ENCODE results near the gene CD164L2.

The CD164L2 gene

DNA sequence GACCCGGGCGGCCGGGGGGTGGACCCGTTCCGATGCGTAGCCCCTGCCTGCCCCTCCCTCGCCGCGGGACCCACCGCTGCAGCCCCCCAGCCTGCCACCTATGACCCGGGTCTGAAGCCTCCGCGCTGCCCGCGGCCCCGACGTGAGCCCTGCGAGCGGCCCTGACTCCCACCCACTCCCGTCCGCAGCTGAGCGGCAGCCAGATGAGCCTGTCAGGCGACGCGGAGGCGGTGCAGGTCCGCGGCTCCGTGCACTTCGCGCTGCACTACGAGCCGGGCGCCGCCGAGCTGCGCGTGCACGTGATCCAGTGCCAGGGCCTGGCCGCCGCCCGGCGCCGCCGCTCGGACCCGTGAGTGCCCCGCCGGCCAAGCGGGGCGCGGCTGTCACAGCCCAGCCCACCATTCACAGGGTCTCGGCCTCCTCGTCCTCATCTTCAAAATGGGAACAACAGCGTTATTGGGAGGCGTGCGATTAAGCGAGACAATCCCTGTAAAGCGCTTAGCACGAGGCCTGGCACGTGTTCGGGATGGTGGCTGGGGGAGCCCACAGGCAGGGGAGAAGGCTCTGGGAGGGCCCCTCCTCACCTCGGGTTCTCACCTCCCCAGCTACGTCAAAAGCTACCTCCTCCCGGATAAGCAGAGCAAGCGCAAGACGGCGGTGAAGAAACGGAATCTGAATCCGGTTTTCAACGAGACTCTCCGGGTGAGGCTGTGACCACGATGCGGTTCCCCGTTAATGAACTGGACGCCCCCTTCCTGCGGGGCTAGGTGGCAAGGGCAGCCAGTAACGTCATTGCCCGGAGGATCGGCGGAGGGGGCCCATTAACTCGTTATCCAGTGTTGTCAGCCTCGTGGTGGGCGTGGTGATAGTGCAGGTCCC lies 33.1 kb downstream of the CD164L2 start:
- no peak for DNase-seq (ENCODE audit: low read depth in 1 of 2, low spot score in 1 of 2)

- no peak for DNase-seq (ENCODE audit: low read depth in 1 of 2, low spot score in 1 of 2)
Observed at GRCh38 chr1:27348861-27349783, 34.0 kb downstream of the CD164L2 start.

DNA sequence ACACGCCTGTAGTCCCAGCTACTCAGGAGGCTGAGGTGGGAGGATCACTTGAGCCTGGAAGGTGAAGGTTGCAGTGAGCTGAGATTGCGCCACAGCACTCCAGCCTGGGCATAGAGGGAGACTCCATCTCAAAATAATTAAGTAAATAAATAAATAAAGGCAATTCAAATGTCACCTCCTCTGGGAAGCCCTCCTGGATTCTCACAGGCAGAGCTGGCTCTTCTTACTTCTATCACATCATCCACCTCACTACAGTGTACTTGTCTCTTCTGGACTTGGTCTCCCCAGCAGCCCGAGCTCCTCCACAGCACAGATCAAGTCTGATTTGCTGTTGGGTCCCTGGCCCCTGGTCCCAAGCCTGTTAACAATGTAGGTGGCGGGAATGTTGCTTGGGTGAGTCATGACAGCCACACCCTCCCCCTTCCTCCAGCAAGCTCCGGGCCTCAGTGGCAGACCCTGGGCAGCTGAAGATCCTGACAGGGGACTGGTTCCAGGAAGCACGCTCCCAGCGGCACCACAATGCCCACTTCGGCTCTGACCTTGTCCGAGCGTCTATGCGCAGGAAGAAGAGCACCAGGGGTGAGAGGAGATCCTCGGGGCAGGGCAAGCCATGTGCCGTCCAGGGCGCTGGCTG lies 36.0 kb downstream of the CD164L2 start:
- no peak for DNase-seq (ENCODE audit: low read depth in 1 of 2, low spot score in 1 of 2)

GRCh38 chr1:27346357-27346756 lies 36.8 kb downstream of the CD164L2 start:
- DNase-seq (ENCODE audit: low read depth in 1 of 2, low spot score in 1 of 2), result no peak

DNA sequence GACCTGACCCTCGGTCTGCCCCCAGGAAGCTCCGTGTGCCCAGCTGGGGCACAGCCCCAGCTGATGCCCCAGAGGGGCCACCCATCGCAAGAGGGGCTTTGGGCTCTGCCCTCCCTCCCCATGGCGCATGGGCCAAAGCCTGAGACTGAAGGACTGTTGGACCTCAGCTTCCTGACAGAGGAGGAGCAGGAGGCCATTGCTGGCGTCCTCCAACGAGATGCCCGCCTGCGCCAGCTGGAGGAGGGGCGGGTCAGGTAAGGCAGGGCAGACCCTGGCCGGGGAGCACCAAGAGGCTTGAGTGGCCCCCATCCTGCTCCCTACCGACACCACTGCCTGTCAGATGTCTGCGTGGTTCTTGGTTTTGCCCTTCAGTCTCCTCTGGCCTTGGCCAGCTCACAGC lies 37.9 kb downstream of the CD164L2 start:
- DNase-seq (ENCODE audit: low read depth in 1 of 2, low spot score in 1 of 2), result no peak

DNA sequence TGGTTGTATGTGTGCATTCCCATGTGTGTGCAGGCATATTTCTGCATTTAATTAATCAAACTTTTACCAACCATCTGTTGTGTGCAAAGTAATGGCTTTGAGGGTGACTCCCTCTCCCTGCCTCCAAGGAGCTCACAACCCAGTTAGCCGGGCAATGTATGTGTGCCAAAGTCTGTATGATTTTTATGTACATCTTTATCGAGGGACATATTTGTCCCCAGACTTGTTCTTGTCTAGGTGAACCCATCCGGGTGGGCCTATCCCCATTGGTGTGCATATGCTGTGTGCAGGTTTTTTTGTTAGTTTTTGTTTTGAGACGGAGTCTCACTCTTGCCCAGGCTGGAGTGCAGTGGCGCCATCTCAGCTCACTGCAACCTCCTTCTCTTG lies 39.5 kb downstream of the CD164L2 start:
- DNase-seq (ENCODE audit: low read depth in 1 of 2, low spot score in 1 of 2), result no peak

DNA sequence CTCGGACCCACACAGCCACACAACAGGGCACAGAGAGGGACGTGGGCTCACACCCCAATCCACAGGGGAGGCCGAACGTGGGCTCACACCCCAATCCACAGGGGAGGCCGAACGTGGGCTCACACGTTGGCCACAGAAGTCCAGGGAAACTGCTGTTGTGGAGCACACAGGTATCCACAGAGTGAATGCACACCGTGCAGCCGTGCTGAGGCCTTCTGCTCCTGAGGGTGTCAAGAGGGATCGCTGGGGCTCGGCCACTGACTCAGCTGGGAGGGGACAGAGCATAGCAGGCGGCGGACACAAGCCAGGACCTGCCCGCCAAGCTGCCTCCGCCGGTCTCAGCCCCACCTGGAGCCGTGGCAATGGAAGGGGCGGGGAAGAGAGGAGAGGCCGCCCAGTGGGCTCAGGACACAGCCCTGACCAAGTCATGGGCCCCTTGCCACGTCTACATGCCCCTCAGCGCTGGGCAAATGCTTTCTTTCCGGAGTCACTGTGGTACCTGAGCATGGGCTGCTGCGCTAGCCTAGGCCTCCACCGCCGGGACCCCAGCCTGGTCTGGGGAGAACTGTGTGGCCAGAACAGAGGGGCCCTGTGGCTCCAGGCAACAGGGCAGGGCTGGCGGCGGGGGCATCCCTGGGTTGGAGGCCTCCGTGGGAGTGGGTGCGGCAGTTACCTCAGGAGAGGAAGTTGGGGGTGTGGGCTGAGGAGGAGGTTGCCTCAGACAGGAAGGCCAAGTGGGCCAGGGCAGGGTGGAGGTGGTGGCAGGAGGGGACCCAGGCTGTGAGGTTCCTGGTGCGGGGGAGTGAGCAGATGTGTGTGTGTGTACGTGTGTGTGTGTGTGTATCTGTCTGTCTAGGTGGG lies 40.1 kb downstream of the CD164L2 start:
- DNase-seq (ENCODE audit: low read depth in 1 of 2, low spot score in 1 of 2), result peak in 1 of 2 donors; percentile 49

DNA sequence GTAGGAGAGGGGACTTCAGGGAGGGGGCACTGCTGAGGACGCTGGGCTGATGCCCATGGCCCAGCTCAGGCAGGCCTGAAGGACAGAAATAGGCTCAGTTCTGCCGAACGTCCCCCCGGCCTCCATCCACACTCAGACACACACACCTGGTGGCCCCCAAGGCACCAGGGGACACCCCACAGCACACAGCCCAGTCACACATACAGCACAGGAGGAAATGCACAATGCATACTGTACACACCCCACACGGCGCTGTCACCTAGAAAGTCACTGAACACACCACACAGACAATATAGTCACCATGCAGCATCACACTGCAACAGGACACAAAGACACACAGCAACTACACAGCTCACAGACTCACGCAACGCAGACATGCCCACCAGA lies 40.7 kb downstream of the CD164L2 start:
- no peak for DNase-seq (ENCODE audit: low read depth in 1 of 2, low spot score in 1 of 2)

DNA sequence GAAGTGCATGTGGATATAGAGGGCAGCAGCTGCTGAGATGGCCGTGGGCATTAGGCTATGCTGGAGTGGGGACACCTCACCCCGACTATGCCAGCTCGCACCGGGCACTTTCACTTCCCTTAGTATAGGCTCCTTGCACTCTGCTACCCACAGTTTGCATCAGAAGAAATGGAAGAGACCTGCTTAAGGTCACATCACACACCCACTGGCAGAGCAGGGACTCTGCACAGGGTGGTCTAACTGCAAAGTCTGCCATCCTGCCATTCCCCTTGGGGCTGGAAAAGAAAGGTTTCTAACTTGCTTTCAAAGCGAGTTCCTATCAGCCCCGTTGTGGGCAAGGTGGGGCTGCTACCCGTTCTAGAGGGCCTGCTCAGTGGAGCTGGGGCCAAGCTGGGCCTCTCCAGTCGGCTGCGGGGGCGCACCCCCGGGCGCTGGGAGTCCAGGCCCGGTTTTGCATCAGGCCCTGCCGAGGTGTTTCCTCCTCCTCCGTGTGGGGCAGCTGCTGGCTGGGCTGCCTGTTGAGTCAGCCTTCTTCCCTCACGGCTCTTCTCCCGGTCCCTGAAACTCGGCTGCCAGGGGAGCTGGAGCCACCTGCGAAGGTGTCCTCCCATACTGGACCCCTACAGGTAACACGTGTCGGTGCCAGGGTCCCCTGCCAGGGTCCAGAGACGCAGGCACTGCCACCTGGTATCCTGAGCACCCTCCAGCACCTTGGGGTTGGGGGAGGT lies 41.4 kb downstream of the CD164L2 start, which contains the start of gene SYTL1:
SYTL1 (plus strand) TSS at position 498 of the 728 bp plus-strand sequence. CDS start 3,313 bp downstream, outside the sequence.
- DNase-seq (ENCODE audit: low read depth in 1 of 2, low spot score in 1 of 2), result no peak

GRCh38 chr1:27339213-27339612 lies 43.9 kb downstream of the CD164L2 start:
- no peak for DNase-seq (ENCODE audit: low read depth in 1 of 2, low spot score in 1 of 2)

DNA sequence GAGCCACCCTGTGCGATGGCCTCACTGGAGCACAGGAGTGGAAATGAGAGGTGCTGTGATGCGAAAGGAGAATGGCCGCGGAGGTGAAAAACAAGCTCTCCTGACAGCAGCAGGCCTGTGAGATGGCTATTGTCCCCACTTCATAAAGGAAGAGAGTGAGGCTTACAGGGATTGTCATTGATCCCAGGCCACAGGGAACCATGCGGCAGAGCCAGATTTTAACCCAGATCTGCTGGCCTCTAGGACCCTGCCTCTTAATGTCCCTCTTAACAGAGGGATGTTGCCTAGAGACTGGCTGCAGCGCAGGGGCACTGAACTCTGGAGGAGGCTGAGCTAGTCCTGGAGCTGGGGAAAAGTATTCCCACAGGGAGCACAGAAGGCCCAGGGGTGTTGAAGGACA lies 44.4 kb downstream of the CD164L2 start:
- no peak for DNase-seq (ENCODE audit: low read depth in 1 of 2, low spot score in 1 of 2)

- no peak for DNase-seq (ENCODE audit: low read depth in 1 of 2, low spot score in 1 of 2)
Observed at GRCh38 chr1:27336756-27337155, 46.4 kb downstream of the CD164L2 start.

DNA sequence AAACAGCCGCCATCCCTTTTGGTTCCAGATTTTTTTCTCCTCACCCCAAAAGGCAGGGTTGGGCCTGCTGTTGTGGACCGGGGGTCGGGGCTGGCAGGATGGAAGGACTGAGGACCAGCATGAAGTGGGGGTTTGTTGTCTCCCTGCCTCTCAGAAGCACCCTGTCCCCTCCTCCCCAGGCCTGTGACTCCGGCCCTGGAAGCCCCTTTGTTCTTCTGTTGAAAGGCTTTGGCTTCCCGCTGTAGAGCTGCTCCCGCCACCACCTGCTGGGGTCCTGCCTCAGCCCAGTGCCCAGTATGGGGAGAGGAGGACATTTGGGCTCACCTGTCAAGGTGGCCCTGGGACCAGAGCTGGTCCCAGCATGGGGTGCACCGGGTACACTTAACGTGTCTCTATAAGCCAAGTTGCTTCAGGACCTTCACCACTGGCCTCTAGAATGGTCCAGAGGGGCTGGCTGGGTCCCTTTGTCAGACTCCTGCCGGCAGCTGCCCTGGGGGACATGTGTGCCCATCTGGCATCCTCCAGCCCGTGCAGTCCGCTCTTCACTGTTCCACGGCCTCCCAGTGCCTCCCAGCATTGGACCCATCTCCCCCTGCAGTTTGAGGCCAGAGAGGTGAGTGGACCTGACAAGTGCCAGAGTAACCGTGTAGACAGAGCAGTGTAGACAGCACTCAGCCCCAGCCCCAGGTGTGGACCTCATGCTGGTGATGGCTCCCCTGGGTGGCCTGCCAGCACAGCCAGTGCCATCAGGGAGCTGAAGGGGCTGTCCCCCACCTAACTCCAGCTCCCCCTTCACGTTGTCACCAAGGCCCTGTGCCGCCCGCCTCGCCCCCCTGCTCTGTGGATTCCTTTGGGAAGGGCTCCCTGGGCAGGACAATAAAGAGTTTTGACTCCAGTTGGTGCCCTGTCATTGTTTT lies 47.4 kb downstream of the CD164L2 start:
- no peak for DNase-seq (ENCODE audit: low read depth in 1 of 2, low spot score in 1 of 2)

- no peak for DNase-seq (ENCODE audit: low read depth in 1 of 2, low spot score in 1 of 2)
Observed at GRCh38 chr1:27333717-27334279, 49.3 kb downstream of the CD164L2 start.

DNA sequence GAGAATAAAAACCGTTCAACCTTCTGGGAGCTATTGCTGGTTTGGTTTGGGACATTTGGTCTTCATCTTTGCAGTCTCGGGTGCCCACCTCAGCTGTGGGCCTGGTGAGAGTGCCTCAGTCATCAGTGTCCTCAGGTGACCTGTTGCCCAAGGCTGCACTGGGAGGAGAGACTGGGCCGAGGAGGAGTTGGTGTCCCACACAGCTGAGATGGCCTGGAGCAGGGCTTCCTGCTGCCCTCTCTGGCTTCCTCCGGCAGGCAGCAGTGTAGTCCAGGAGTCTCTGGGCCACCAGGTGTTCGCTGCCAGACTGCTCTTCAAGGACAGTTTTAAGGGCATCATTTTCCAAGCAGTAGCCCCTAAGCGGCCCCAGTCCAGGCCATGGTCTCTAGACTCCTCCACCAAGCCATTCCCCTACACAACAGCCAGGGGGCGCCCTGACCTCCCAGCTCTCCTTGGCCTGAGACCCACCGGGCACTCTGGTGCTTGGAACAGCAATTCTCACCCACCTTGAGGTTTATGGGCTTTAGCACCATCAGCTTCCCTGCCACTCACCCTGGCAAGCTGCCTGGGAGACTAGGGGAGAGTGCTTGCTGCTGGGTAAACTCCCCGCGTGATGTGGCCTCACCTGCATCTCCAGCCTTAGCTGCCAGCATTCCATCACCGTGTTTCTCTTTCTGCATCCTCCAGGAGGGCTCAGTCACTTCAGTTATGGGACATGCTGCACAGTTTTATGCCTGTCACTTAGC lies 50.4 kb downstream of the CD164L2 start:
- DNase-seq (ENCODE audit: low read depth in 1 of 2, low spot score in 1 of 2), result peak; percentile 15 to 30

- no peak for DNase-seq (ENCODE audit: low read depth in 1 of 2, low spot score in 1 of 2)
Observed at GRCh38 chr1:27331922-27332321, 51.2 kb downstream of the CD164L2 start.

DNA sequence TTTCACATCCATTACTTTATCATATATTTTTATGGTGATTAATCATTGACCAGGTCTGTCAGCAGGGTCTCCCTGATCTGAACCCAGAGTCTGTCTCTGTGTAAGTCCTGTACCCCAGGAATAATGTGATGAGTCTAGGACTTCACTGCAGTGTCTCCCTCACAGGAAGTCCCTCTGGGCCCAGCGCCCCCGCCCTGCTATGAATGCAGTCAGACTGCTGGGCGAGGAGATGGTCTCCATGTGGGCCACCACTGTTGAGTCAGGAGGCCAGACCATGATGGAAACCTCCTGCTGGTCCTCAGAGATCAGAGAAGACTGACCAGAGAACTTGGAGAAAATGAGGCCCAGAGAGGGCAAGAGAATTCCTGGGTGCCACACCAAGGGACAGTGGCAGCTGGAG lies 51.7 kb downstream of the CD164L2 start:
- no peak for DNase-seq (ENCODE audit: low read depth in 1 of 2, low spot score in 1 of 2)

DNA sequence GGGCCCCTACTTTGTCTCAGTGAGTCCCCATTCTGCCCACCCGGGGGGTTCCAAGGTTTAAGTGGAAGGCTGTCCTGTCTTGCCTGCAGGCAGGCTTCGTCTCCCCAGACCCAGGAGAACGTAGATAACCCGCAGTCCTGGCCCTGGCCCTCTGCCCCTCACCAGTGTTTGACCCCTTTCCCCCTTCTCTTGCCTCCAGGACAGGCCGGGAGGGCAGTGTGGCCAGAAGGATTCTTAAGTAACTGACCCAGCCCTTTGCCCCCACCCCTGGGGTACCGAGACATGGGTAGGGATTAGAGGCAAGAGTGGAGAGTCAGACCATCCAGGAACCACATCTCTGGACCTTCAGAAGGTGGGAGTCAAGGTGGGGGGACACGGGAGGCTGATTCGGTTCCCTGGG lies 52.3 kb downstream of the CD164L2 start:
- no peak for DNase-seq (ENCODE audit: low read depth in 1 of 2, low spot score in 1 of 2)
